Gastrocnemius medialis (tissue), 4 donors: ENCODE measurements around the gene RASGEF1C. TPM values are rescaled to one million over a fixed set of nuclear protein-coding genes. Genes with fewer than 3 reads are reported as not detected.
A peak's percentile ranks its signal among the peaks of the same experiment; 100 is the strongest.
"Not testable (repeated sequence)": the region's sequence is repeated elsewhere in the genome, so short reads cannot be mapped to it uniquely, and the experiment has no call there.

Source experiments
- ATAC-seq, 2 donors: fragments of 150-250 bp; one replicate each; pipeline ENCODE4 v1.9.1; 2016
- DNase-seq, 2 donors: peaks; one replicate each; pipeline ENCODE4 v3.0.0-alpha.2; 2019
- H3K27ac ChIP-seq, 4 donors: fragments of 200-600 bp; sonication (generic); 1 replicate in 1 of 4; 2 replicates in 3 of 4; pipeline ENCODE4 v1.5.1; 2016 to 2018; ENCODE audit warnings: mild to moderate bottlenecking in 2 of 4, moderate library complexity in 1 of 4
- H3K27me3 ChIP-seq, 3 donors: fragments of 200-600 bp; sonication (generic) in 2 of 3; 1 replicate in 1 of 3; 2 replicates in 2 of 3; pipeline versions ENCODE4 v1.5.1 to v1.6.0; 2016 to 2019; ENCODE audit warnings: mild to moderate bottlenecking in 1 of 3, moderate library complexity in 1 of 3
- H3K36me3 ChIP-seq, 2 donors: fragments of 200-600 bp; sonication (generic) in 1 of 2; one replicate each; pipeline ENCODE4 v1.5.1; 2017 to 2018
- H3K4me1 ChIP-seq, 2 donors: fragments of 200-600 bp; sonication (generic) in 1 of 2; one replicate each; pipeline ENCODE4 v1.5.1; 2016 to 2017; ENCODE audit warnings: mild to moderate bottlenecking in 2 of 2
- H3K4me3 ChIP-seq, 4 donors: fragments of 200-600 bp; sonication (generic) in 3 of 4; 1 replicate in 1 of 4; 2 replicates in 3 of 4; pipeline ENCODE4 v1.5.1; 2016 to 2019; ENCODE audit warnings: mild to moderate bottlenecking in 2 of 4
- H3K9me3 ChIP-seq, 3 donors: fragments of 200-600 bp; sonication (generic) in 2 of 3; 1 replicate in 1 of 3; 2 replicates in 2 of 3; pipeline ENCODE4 v1.5.1; 2016 to 2019
- CTCF ChIP-seq, 5 experiments: fragments of 450-650 bp in 3 of 5; fragments of 200-600 bp in 2 of 5; sonication (generic) in 2 of 5; IDR thresholded peaks in 4 of 5; conservative IDR thresholded peaks in 1 of 5; 1 replicate in 4 of 5; 2 replicates in 1 of 5; pipeline ENCODE4 v1.5.1; 2016 to 2019; ENCODE audit warnings: antibody characterized with exemption in 5 of 5, mild to moderate bottlenecking in 3 of 5, moderate library complexity in 3 of 5
- POLR2A ChIP-seq, 2 donors: fragments of 450-650 bp; IDR thresholded peaks; one replicate each; pipeline ENCODE4 v1.6.1; 2017; ENCODE audit warnings: antibody characterized with exemption in 2 of 2, mild to moderate bottlenecking in 2 of 2, moderate library complexity in 2 of 2
- in situ Hi-C, 4 donors: fragments of 200-750 bp; cut with MboI; loops; one replicate each; pipeline versions ENCODE4 v1.15.0 to v1.8.0; 2017; ENCODE audit warnings: low sequenced_read_pairs in 4 of 4
- intact Hi-C: fragments of 100-400 bp; cut with DNase I; formaldehyde crosslinking; loops from one replicate; pipeline ENCODE4 v1.15.1; 2023; ENCODE audit warnings: low total_unique reads
- total RNA-seq, 4 donors: library from RNA; depleted of rRNA; stranded (reverse); fragments of >200 nt; gene quantifications; one replicate each; pipeline versions ENCODE4 v1.1.0 to v1.2.3, GENCODE V29; 2016

The RASGEF1C gene
- total RNA-seq, 4 donors from 2014 or later: not detected

GRCh38 chr5:180126716-180127681 is 82.0 kb downstream of the RASGEF1C start:
- DNase-seq (no peak), ATAC-seq (no peak)
- TF ChIP-seq POLR2A (IDR thresholded peaks at IDR 0.05) (no peak), CTCF (IDR thresholded peaks at IDR 0.05 in 4 of 5, conservative IDR thresholded peaks at IDR 0.05 in 1 of 5) (peak; percentile 25 to 71 (median 55))
- H3K27me3 ChIP-seq: peaks cover 0 to 22% (median 8%) of the 10 kb centered on the region in 3 donors
- no peaks in the 10 kb centered on the region for H3K9me3 ChIP-seq
- H3K4me3 ChIP-seq: no peak overlapping the region
- no peaks in the 10 kb centered on the region for H3K36me3 ChIP-seq
- no peaks in the 10 kb centered on the region for H3K4me1 ChIP-seq
- intact Hi-C loops (loop anchor here (5.0 kb wide), 2 partner anchors 80 to 345 kb away; partner anchors contain the start of gene RASGEF1C), in situ Hi-C loops (no loop called here)
- no peak overlapping the region for H3K27ac ChIP-seq

- H3K4me3 ChIP-seq, ATAC-seq, DNase-seq, in situ Hi-C loops, H3K9me3 ChIP-seq, H3K4me1 ChIP-seq, H3K27ac ChIP-seq, H3K36me3 ChIP-seq: not testable (repeated sequence)
- peaks cover 0 to 22% (median 8%) of the 10 kb centered on the region in 3 donors for H3K27me3 ChIP-seq
- intact Hi-C loops: loop anchor here (5.0 kb wide), 2 partner anchors 81 to 346 kb away; partner anchors contain the start of gene RASGEF1C
Measured at GRCh38 chr5:180126156-180126555, 82.9 kb downstream of the RASGEF1C start.

GRCh38 chr5:180124662-180125061 is 84.3 kb downstream of the RASGEF1C start:
- H3K27ac ChIP-seq, in situ Hi-C loops, H3K36me3 ChIP-seq, H3K9me3 ChIP-seq, DNase-seq, ATAC-seq, H3K4me1 ChIP-seq, H3K4me3 ChIP-seq: not testable (repeated sequence)
- H3K27me3 ChIP-seq: peaks cover 0 to 22% (median 8%) of the 10 kb centered on the region in 3 donors
- intact Hi-C loops: loop anchor here (5.0 kb wide), 2 partner anchors 83 to 348 kb away; partner anchors contain the start of gene RASGEF1C

GRCh38 chr5:180122875-180123274 is 86.1 kb downstream of the RASGEF1C start:
- no peak overlapping the region for H3K4me3 ChIP-seq
- H3K27me3 ChIP-seq: peaks cover 0 to 22% (median 8%) of the 10 kb centered on the region in 3 donors
- H3K36me3 ChIP-seq: no peaks in the 10 kb centered on the region
- intact Hi-C loops: no loop called here
- ATAC-seq: no peak
- H3K9me3 ChIP-seq: no peaks in the 10 kb centered on the region
- DNase-seq: no peak
- TF ChIP-seq CTCF (IDR thresholded peaks at IDR 0.05 in 4 of 5, conservative IDR thresholded peaks at IDR 0.05 in 1 of 5): no peak
- TF ChIP-seq POLR2A (IDR thresholded peaks at IDR 0.05): no peak
- H3K4me1 ChIP-seq: no peaks in the 10 kb centered on the region
- in situ Hi-C loops: no loop called here
- no peak overlapping the region for H3K27ac ChIP-seq

GRCh38 chr5:180121826-180122413 is 87.1 kb downstream of the RASGEF1C start:
- Histone ChIP-seq H3K4me1 (no peaks in the 10 kb centered on the region), H3K9me3 (no peaks in the 10 kb centered on the region), H3K36me3 (no peaks in the 10 kb centered on the region), H3K27ac (no peak overlapping the region), H3K4me3 (no peak overlapping the region), H3K27me3 (peaks cover 0 to 22% (median 4%) of the 10 kb centered on the region in 3 donors)
- DNase-seq (no peak), ATAC-seq (no peak)
- no peak for TF ChIP-seq POLR2A (IDR thresholded peaks at IDR 0.05)
- no peak for TF ChIP-seq CTCF (IDR thresholded peaks at IDR 0.05 in 4 of 5, conservative IDR thresholded peaks at IDR 0.05 in 1 of 5)
- intact Hi-C loops (no loop called here), in situ Hi-C loops (no loop called here)
